ENCODE results near the gene LENEP.
A peak's percentile ranks its signal among the peaks of the same experiment; 100 is the strongest.

- TF ChIP-seq CTCF (IDR thresholded peaks at IDR 0.05) (peak in 1 of 7 experiments; percentile 18), POLR2A (IDR thresholded peaks at IDR 0.05) (no peak)
Measured at GRCh38 chr1:154998201-154998780, 4.9 kb downstream of the LENEP start.
